CMK (cell line): ENCODE results near the gene ZNF644.
A peak's percentile ranks its signal among the peaks of the same experiment; 100 is the strongest.
"Not testable (repeated sequence)": the region's sequence is repeated elsewhere in the genome, so short reads cannot be mapped to it uniquely, and the experiment has no call there.

Experiments used
- DNase-seq: peaks from one replicate; pipeline ENCODE4 v3.0.0-alpha.2; 2010; ENCODE audit warnings: low read depth

The ZNF644 gene

GRCh38 chr1:90925928-90926869 is 95.6 kb downstream of the ZNF644 start:
- DNase-seq = peak; percentile 24

GRCh38 chr1:90924982-90925381 is 96.9 kb downstream of the ZNF644 start:
- no peak for DNase-seq

- DNase-seq = no peak
These were observed 98.8 kb downstream of the ZNF644 start for GRCh38 chr1:90922996-90923395.

- no peak for DNase-seq
These were observed 99.6 kb downstream of the ZNF644 start for GRCh38 chr1:90922202-90922601.

DNA sequence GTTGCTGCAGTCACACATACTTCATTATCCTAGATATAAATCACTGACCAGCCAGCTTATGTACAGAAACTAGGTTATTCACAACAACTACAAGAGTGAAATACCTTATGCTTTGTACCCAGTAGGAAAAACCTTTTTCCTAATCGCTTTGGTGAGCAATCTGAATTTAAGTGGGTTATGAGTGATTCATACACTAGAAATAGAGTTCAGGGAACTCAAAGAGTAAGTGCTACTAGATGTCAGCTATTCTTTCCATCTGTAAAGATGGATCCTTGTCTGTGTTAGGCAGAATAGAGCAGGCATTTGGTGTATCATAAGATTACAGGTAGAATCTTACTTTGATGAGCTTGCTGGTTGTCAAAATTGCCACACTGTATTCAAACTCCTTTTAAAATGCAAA is 101.9 kb downstream of the ZNF644 start:
- no peak for DNase-seq

DNA sequence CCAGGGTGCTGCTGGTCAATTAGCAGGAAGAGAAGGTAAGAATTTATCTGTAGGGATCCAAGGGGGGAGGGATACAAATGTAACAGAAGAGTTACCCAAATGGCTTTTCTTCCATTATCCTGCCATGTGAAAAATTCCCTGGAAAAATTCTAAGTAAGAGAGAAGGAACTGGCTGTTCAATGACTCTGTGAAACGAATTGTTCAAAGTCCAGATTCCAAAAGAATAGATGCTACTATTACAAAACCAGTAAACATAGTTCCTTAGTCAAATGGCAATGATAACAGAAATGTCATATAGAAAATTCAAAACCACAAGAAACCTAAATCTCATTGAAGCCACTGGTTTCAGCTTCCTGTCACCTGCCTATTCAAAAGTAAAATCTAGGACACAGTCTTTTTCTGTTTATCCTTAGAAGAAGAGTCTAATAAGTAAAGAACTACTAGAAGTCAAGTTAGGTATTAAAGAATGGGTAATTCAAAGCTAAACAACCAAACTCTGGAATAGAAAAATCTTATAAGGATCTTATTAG is 102.6 kb downstream of the ZNF644 start:
- DNase-seq = no peak

DNA sequence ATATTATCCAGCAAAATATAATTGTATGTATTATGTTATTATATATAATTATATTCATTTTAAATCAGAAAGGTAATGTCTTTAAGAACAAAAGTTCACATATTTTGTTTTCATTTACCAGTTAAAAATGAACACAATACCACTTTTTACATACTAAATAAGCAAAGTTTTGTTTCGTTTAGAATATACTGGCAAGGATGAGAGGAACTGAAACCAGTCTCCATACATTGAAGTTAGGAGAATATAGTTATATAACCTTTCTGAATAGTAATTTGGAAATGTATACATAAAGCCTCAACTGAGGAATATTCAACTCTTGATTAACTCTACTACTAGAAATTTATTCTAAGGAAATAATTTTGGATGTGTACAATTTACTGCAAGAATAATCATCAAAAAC is 110.5 kb downstream of the ZNF644 start:
- no peak for DNase-seq

DNA sequence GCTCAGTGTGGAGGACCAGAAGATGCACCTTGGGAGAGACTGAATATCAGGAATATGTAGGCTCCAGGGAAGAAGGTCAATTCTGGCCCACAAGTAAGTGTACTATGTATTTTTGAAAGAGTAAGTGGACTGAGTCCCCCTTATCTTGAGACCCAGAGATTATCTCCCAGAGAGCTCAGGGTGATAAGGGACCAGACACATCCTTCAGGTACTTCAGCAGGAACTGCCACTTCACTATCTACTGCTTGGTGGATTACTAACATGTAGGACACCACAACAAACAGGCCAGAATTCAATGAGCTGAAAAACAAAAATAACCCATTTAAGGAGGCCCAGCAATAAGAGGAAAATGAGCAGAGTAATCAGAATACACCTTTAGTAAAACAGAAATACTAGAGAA is 119.2 kb downstream of the ZNF644 start:
- DNase-seq = no peak

GRCh38 chr1:90899263-90899662 is 122.6 kb downstream of the ZNF644 start:
- DNase-seq = no peak

GRCh38 chr1:90893679-90894078 is 128.2 kb downstream of the ZNF644 start:
- not testable (repeated sequence) for DNase-seq

GRCh38 chr1:90892884-90893283 is 129.0 kb downstream of the ZNF644 start:
- DNase-seq = not testable (repeated sequence)

DNA sequence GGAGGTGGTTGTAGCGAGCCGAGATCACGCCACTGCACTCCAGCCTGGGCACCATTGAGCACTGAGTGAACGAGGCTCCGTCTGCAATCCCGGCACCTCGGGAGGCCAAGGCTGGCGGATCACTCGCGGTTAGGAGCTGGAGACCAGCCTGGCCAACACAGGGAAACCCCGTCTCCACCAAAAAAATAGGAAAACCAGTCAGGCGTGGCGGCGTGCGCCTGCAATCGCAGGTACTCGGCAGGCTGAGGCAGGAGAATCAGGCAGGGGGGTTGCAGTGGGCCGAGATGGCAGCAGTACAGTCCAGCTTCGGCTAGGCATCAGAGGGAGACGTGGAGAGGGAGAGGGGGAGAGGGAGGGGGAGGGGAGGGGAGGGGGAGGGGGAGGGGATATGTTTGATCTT is 129.6 kb downstream of the ZNF644 start:
- DNase-seq = not testable (repeated sequence)

- not testable (repeated sequence) for DNase-seq
These were observed 130.1 kb downstream of the ZNF644 start for GRCh38 chr1:90891756-90892155.

GRCh38 chr1:90882221-90882620 is 139.6 kb downstream of the ZNF644 start:
- DNase-seq = no peak

DNA sequence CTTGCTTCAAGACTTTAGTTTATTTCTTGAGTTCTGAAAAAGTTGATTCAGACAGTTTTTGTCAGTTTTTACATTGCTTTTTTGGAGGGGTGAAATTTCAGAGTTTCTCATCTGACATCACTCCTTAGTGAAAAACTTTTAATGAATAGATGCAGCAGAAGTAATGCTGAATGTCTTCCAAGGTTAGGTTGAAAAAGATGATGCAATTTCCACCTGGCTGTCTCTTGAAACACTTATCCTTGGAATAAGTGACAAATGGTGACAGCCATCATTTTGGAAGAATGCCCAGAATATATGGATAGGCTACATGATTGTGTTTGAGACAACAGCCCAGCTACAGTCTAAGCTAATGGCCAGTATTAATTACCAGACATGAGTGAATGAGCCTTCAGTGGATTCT is 140.8 kb downstream of the ZNF644 start:
- no peak for DNase-seq

- no peak for DNase-seq
These were observed 142.6 kb downstream of the ZNF644 start for GRCh38 chr1:90879281-90879680.

DNA sequence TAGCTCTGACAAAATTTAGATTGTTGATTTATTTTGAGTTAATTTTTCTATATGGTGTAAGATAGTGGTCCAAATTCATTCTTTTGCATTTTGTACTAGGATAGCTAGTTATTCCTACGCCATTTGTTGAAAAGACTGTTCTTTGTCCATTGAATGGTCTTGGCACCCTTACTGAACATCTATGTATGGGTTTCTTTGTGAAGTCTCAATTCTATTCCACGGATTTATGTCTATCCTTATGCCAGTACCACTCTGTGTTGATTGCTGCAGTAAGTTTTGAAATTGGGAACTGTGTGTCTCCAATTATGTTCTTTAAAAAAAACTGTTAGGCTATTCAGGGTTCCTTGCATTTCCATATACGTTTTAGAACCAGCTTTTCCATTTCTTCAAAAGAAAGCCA is 145.7 kb downstream of the ZNF644 start:
- DNase-seq = no peak
